H1 (cell line): ENCODE results near the gene SSTR3. TPM values are rescaled to one million over a fixed set of nuclear protein-coding genes. Genes with fewer than 3 reads are reported as not detected.

Source experiments
- CTCF ChIA-PET: fragments of 300-600 bp; sonication (Branson Sonifier 250); formaldehyde crosslinking; loops from one replicate; lab custom pipeline; 2021; ENCODE audit not compliant: partially characterized antibody; lab: Charles Lee
- POLR2A ChIA-PET: fragments of 300-600 bp; sonication (Branson Sonifier 250); formaldehyde crosslinking; loops from one replicate; lab custom pipeline; 2021; ENCODE audit warnings: inconsistent platforms; ENCODE audit not compliant: partially characterized antibody; lab: Charles Lee
- DNase-seq, 2 experiments: peaks; one replicate each; pipeline versions ENCODE4 v3.0.0 to v3.0.0-alpha.2; 2010 to 2022; ENCODE audit warnings: low spot score in 2 of 2, low read depth in 1 of 2, mixed read lengths in 1 of 2
- FAIRE-seq: peaks from 2 replicates; lab custom pipeline; 2011; peaks lifted over from hg19 to GRCh38; lab: Jason Lieb, UNC
- H2AFZ ChIP-seq: 2 replicates; pipeline ENCODE4 v1.8.1; 2012; ENCODE audit warnings: low read length, inconsistent platforms
- H2AK5ac ChIP-seq: 2 replicates; pipeline ENCODE4 v1.6.1; 2013; ENCODE audit warnings: low read depth, low read length
- H2BK120ac ChIP-seq: replicated peaks from 2 replicates; pipeline ENCODE3; 2013; ENCODE audit warnings: low read depth, low read length, inconsistent platforms
- H2BK12ac ChIP-seq: 2 replicates; pipeline ENCODE4 v1.6.1; 2013; ENCODE audit warnings: low read depth, low read length
- H2BK15ac ChIP-seq: 2 replicates; pipeline ENCODE4 v1.6.1; 2013; ENCODE audit warnings: low read length
- H2BK20ac ChIP-seq: 2 replicates; pipeline ENCODE4 v1.6.1; 2013; ENCODE audit warnings: low read length
- H2BK5ac ChIP-seq: 2 replicates; pipeline ENCODE4 v1.6.1; 2013; ENCODE audit warnings: low read depth, low read length
- H3K14ac ChIP-seq: 2 replicates; pipeline ENCODE4 v1.6.1; 2013; ENCODE audit warnings: inconsistent platforms; ENCODE audit not compliant: insufficient read length
- H3K18ac ChIP-seq: 2 replicates; pipeline ENCODE4 v1.6.1; 2013; ENCODE audit warnings: low read length; ENCODE audit errors: extremely low read depth
- H3K23ac ChIP-seq: 2 replicates; pipeline ENCODE4 v1.6.1; 2013; ENCODE audit warnings: inconsistent platforms; ENCODE audit not compliant: insufficient read length
- H3K23me2 ChIP-seq: 2 replicates; pipeline ENCODE4 v1.6.1; 2013; ENCODE audit warnings: low read depth, low read length
- H3K27ac ChIP-seq: 2 replicates; pipeline ENCODE4 v1.6.1; 2011; ENCODE audit warnings: low read depth, low read length, inconsistent platforms
- H3K27me3 ChIP-seq, 4 experiments: replicated peaks in 1 of 4; 1 replicate in 1 of 4; 2 replicates in 3 of 4; pipeline versions ENCODE4 v1.6.1 to v1.8.1; 2011 to 2013; ENCODE audit warnings: low read length in 3 of 4, mild to moderate bottlenecking in 3 of 4, inconsistent platforms in 2 of 4, mixed read lengths in 2 of 4, moderate library complexity in 1 of 4; ENCODE audit not compliant: control insufficient read depth in 3 of 4, insufficient read depth in 3 of 4; ENCODE audit errors: extremely low read depth in 1 of 4
- H3K36me3 ChIP-seq, 4 experiments: 2 replicates each; pipeline versions ENCODE4 v1.6.1 to v1.8.1; 2011 to 2013; ENCODE audit warnings: mild to moderate bottlenecking in 4 of 4, low read length in 3 of 4, moderate library complexity in 2 of 4, control low read depth in 1 of 4, inconsistent platforms in 1 of 4; ENCODE audit not compliant: insufficient read depth in 4 of 4, control insufficient read depth in 2 of 4
- H3K4ac ChIP-seq: replicated peaks from 2 replicates; pipeline ENCODE3; 2013; ENCODE audit warnings: low read length, low read depth, mixed read lengths, inconsistent platforms; ENCODE audit not compliant: insufficient read length
- H3K4me1 ChIP-seq, 4 experiments: replicated peaks in 1 of 4; 1 replicate in 1 of 4; 2 replicates in 3 of 4; pipeline versions ENCODE4 v1.6.1 to v1.8.1; 2011 to 2013; ENCODE audit warnings: low read length in 3 of 4, inconsistent platforms in 2 of 4, mixed read lengths in 1 of 4; ENCODE audit not compliant: insufficient read depth in 4 of 4, control insufficient read depth in 3 of 4
- H3K4me2 ChIP-seq, 2 experiments: 2 replicates each; pipeline versions ENCODE4 v1.6.1 to v1.8.1; 2011 to 2013; ENCODE audit warnings: low read depth in 2 of 2, low read length in 2 of 2, control low read depth in 1 of 2, inconsistent platforms in 1 of 2, mild to moderate bottlenecking in 1 of 2; ENCODE audit not compliant: insufficient read depth in 1 of 2
- H3K4me3 ChIP-seq, 4 experiments: fragments of 200-600, 300-600 bp in 1 of 4; sonication (generic), shearing (Covaris generic), sonication (Bioruptor Twin) in 1 of 4; 2 replicates each; pipeline versions ENCODE4 v1.5.1 to v1.8.1; 2011 to 2016; ENCODE audit warnings: low read length in 4 of 4, low read depth in 3 of 4, control low read depth in 2 of 4, inconsistent platforms in 2 of 4, mild to moderate bottlenecking in 2 of 4, mixed read lengths in 1 of 4, moderate library complexity in 1 of 4; ENCODE audit not compliant: insufficient read depth in 2 of 4; ENCODE audit errors: extremely low read depth in 1 of 4
- H3K56ac ChIP-seq: replicated peaks from 2 replicates; pipeline ENCODE3; 2013; ENCODE audit warnings: low read depth, mild to moderate bottlenecking, mixed read lengths, low read length, inconsistent platforms; ENCODE audit not compliant: insufficient read length
- H3K79me1 ChIP-seq: 2 replicates; pipeline ENCODE4 v1.6.1; 2013; ENCODE audit warnings: low read depth, low read length, control low read depth
- H3K79me2 ChIP-seq, 2 experiments: 2 replicates each; pipeline versions ENCODE4 v1.6.1 to v1.8.1; 2012 to 2013; ENCODE audit warnings: low read length in 2 of 2, mild to moderate bottlenecking in 2 of 2, inconsistent platforms in 1 of 2; ENCODE audit not compliant: insufficient read depth in 2 of 2, control insufficient read depth in 1 of 2
- H3K9ac ChIP-seq, 4 experiments: replicated peaks in 1 of 4; 1 replicate in 1 of 4; 2 replicates in 3 of 4; pipeline versions ENCODE4 v1.6.1 to v1.8.1; 2011 to 2013; ENCODE audit warnings: low read depth in 3 of 4, low read length in 3 of 4, control low read depth in 2 of 4, mild to moderate bottlenecking in 2 of 4, moderate library complexity in 2 of 4, inconsistent platforms in 1 of 4; ENCODE audit errors: extremely low read depth in 1 of 4
- H3K9me3 ChIP-seq, 2 experiments: 2 replicates each; pipeline versions ENCODE4 v1.6.1 to v1.8.1; 2012 to 2013; ENCODE audit warnings: mild to moderate bottlenecking in 2 of 2, moderate library complexity in 2 of 2, control low read depth in 1 of 2, inconsistent platforms in 1 of 2, low read depth in 1 of 2, low read length in 1 of 2, mixed read lengths in 1 of 2; ENCODE audit not compliant: insufficient read depth in 2 of 2
- H4K20me1 ChIP-seq, 2 experiments: replicated peaks in 1 of 2; 2 replicates each; pipeline versions ENCODE3 to v1.8.1; 2011 to 2013; ENCODE audit warnings: inconsistent platforms in 2 of 2, low read length in 2 of 2, mild to moderate bottlenecking in 1 of 2; ENCODE audit not compliant: insufficient read depth in 2 of 2, control insufficient read depth in 1 of 2
- H4K5ac ChIP-seq: 2 replicates; pipeline ENCODE4 v1.6.1; 2013; ENCODE audit warnings: low read length, low read depth, mixed read lengths, inconsistent platforms; ENCODE audit not compliant: insufficient read length
- H4K8ac ChIP-seq: 2 replicates; pipeline ENCODE4 v1.8.0; 2013; ENCODE audit warnings: mild to moderate bottlenecking, moderate library complexity, low read length, inconsistent platforms; ENCODE audit not compliant: insufficient read depth; ENCODE audit errors: extremely low read depth
- H4K91ac ChIP-seq: replicated peaks from 2 replicates; pipeline ENCODE3; 2013; ENCODE audit warnings: low read length, mixed read lengths, inconsistent platforms; ENCODE audit not compliant: insufficient read length
- NANOG ChIP-seq: IDR thresholded peaks from 2 replicates; pipeline ENCODE4 v1.6.1; 2011; ENCODE audit warnings: low read length, low read depth, mild to moderate bottlenecking, inconsistent platforms; ENCODE audit not compliant: insufficient read depth, poor library complexity, severe bottlenecking
- WGBS, 2 experiments: shearing (Covaris generic) in 1 of 2; methylation state at CpG; one replicate each; pipeline versions ENCODE4 v1.1.6 to v1.1.7; 2013 to 2015; ENCODE audit warnings: low lambda C conversion rate in 2 of 2, mixed read lengths in 2 of 2, inconsistent platforms in 1 of 2, low coverage in 1 of 2, missing lambda C conversion rate in 1 of 2; ENCODE audit not compliant: insufficient replicate concordance in 2 of 2, insufficient coverage in 1 of 2, insufficient read length in 1 of 2; ENCODE audit errors: extremely low coverage in 1 of 2, missing lambda C conversion rate in 1 of 2; 5-methylcytosine and 5-hydroxymethylcytosine counted together
- polyA plus RNA-seq, 7 experiments: library from polyadenylated mRNA; depleted of rRNA in 3 of 7; stranded (reverse) in 5 of 7; unstranded in 2 of 7; fragments of >200 nt in 5 of 7; fragments of 200-250 nt in 2 of 7; gene quantifications; 1 replicate in 5 of 7; 2 replicates in 1 of 7; 4 replicates in 1 of 7; pipeline versions ENCODE4 v1.2.1 to v1.2.3, GENCODE V29; 2011 to 2013; ENCODE audit warnings: missing spikeins in 2 of 7, mixed read lengths in 2 of 7
- total RNA-seq: library from RNA; stranded (reverse); fragmentation: NEBNext Ultra II Directional; extraction: Animal tissue kit (Norgen Biotek cat#: 25700); gene quantifications from 2 replicates; pipeline ENCODE4 v1.2.1, GENCODE V29; 2021

Gene SSTR3
- total and polyA plus RNA-seq, 2 of the 8 experiments (the other 6 are each of a cell fraction or from before 2014, with no cell fraction given): 0.22 to 0.77 TPM

DNA sequence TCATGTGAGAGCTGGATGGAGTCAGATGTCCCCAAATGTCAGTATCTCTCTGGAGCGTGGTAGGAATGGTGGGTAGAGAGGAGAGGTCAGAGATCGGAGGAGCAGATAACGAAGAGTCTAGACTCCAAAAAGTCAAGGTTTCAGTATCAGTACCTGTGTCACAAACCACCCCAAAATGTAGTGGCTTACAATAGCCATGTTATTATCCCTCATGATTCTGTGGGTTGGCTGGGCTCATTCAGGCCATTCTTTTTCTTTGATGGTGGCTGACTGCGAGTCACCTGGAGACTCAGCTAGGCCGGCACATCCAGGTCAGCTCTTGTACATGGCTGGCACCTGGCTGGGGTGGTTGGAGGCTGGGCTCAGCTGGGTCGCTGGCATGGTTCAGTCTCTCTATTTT, 7.3 kb upstream of the SSTR3 start:
- Histone ChIP-seq H2BK5ac (no peak overlapping the region), H3K4me1 (no peaks in the 10 kb centered on the region), H2AFZ (no peak overlapping the region), H3K36me3 (no peaks in the 10 kb centered on the region), H3K14ac (no peak overlapping the region), H3K23ac (no peak overlapping the region), H2AK5ac (no peak overlapping the region), H2BK12ac (no peak overlapping the region), H3K79me1 (no peaks in the 10 kb centered on the region), H4K20me1 (no peaks in the 10 kb centered on the region), H3K4me3 (no peak overlapping the region), H3K27ac (no peak overlapping the region), H3K79me2 (no peaks in the 10 kb centered on the region), H2BK20ac (no peak overlapping the region), H3K27me3 (no peaks in the 10 kb centered on the region), H3K56ac (no peak overlapping the region), H2BK120ac (no peak overlapping the region), H3K9me3 (no peaks in the 10 kb centered on the region; a peak in 1 of 4 replicates), H4K8ac (no peak overlapping the region), H4K91ac (no peak overlapping the region), H2BK15ac (no peak overlapping the region), H3K4ac (no peak overlapping the region), H3K18ac (no peak overlapping the region), H3K4me2 (no peak overlapping the region), H3K9ac (no peak overlapping the region), H3K23me2 (no peaks in the 10 kb centered on the region), H4K5ac (no peak overlapping the region)
- ChIA-PET POLR2A (no interaction called here), CTCF (interaction anchor here (0.7 to 4.5 kb wide), 4 partner anchors 28 to 92 kb away, joined by 3 to 26 read pairs (median 3); no protein-coding TSS in a partner anchor)
- WGBS, 2 experiments: 88% methylated on average over 6 of the region's 6 CpGs; no CpG with 5 or more reads in 1 of the 2 experiments
- DNase-seq (no peak), FAIRE-seq (no peak)
- no peak for TF ChIP-seq NANOG
